Rectal smooth muscle tissue (tissue), 1 donor: Measurements from ENCODE around the gene MTR.
"Not testable (repeated sequence)": the region's sequence is repeated elsewhere in the genome, so short reads cannot be mapped to it uniquely, and the experiment has no call there.

Experiments
- H3K27ac ChIP-seq: one replicate; pipeline ENCODE4 v1.7.0; 2013; ENCODE audit warnings: low read depth, low read length, inconsistent platforms
- H3K27me3 ChIP-seq: one replicate; pipeline ENCODE4 v1.7.0; 2013; ENCODE audit warnings: low read length; ENCODE audit not compliant: control insufficient read depth, insufficient read depth
- H3K36me3 ChIP-seq: one replicate; pipeline ENCODE4 v1.7.0; 2013; ENCODE audit warnings: low read length; ENCODE audit not compliant: control insufficient read depth, insufficient read depth
- H3K4me1 ChIP-seq: one replicate; pipeline ENCODE4 v1.7.0; 2013; ENCODE audit warnings: low read length; ENCODE audit not compliant: control insufficient read depth, insufficient read depth
- H3K4me3 ChIP-seq: one replicate; pipeline ENCODE4 v1.7.0; 2013; ENCODE audit warnings: low read length
- H3K9ac ChIP-seq: one replicate; pipeline ENCODE4 v1.7.0; 2013; ENCODE audit warnings: low read length

Gene MTR

GRCh38 chr1:236841341-236841740, 46.2 kb downstream of the MTR start:
- Histone ChIP-seq H3K27me3 (no peaks in the 10 kb centered on the region), H3K27ac (no peak overlapping the region), H3K4me3 (no peak overlapping the region), H3K9ac (no peak overlapping the region), H3K36me3 (peaks cover 23% of the 10 kb centered on the region), H3K4me1 (peaks cover 4% of the 10 kb centered on the region)

GRCh38 chr1:236844499-236845271, 49.6 kb downstream of the MTR start:
- Histone ChIP-seq H3K9ac (no peak overlapping the region), H3K4me3 (no peak overlapping the region), H3K36me3 (peaks cover 8% of the 10 kb centered on the region), H3K27ac (peak overlapping the region; percentile 11), H3K4me1 (peaks cover 4% of the 10 kb centered on the region), H3K27me3 (no peaks in the 10 kb centered on the region)

- H3K36me3 ChIP-seq = peaks cover 4% of the 10 kb centered on the region
Observed at GRCh38 chr1:236845830-236846229, 50.7 kb downstream of the MTR start.

GRCh38 chr1:236848274-236848923, 53.3 kb downstream of the MTR start:
- Histone ChIP-seq H3K4me3 (no peak overlapping the region), H3K27me3 (no peaks in the 10 kb centered on the region), H3K9ac (no peak overlapping the region), H3K36me3 (peaks cover 4% of the 10 kb centered on the region), H3K27ac (no peak overlapping the region), H3K4me1 (peaks cover 4% of the 10 kb centered on the region)

More at GRCh38 chr1:236845830-236846229, 50.7 kb downstream of the MTR start:
- H3K27ac ChIP-seq = no peak overlapping the region
- H3K4me1 ChIP-seq = peaks cover 4% of the 10 kb centered on the region
- no peaks in the 10 kb centered on the region for H3K27me3 ChIP-seq
- H3K4me3 ChIP-seq = no peak overlapping the region
- no peak overlapping the region for H3K9ac ChIP-seq

- no peak overlapping the region for H3K9ac ChIP-seq
- no peak overlapping the region for H3K27ac ChIP-seq
- peaks cover 4% of the 10 kb centered on the region for H3K36me3 ChIP-seq
- H3K4me1 ChIP-seq = peaks cover 2% of the 10 kb centered on the region
- no peaks in the 10 kb centered on the region for H3K27me3 ChIP-seq
- H3K4me3 ChIP-seq = no peak overlapping the region
Observed at GRCh38 chr1:236850077-236850979, 55.2 kb downstream of the MTR start.

- Histone ChIP-seq H3K36me3 (peaks cover 4% of the 10 kb centered on the region), H3K27me3 (no peaks in the 10 kb centered on the region), H3K9ac (no peak overlapping the region), H3K27ac (no peak overlapping the region), H3K4me1 (peaks cover 2% of the 10 kb centered on the region), H3K4me3 (no peak overlapping the region)
Observed at GRCh38 chr1:236851871-236852270, 56.8 kb downstream of the MTR start.

- Histone ChIP-seq H3K4me1 (peaks cover 2% of the 10 kb centered on the region), H3K36me3 (no peaks in the 10 kb centered on the region), H3K27me3 (no peaks in the 10 kb centered on the region), H3K4me3 (no peak overlapping the region), H3K27ac (no peak overlapping the region), H3K9ac (no peak overlapping the region)
Observed at GRCh38 chr1:236853921-236854604, 59.0 kb downstream of the MTR start.

GRCh38 chr1:236854605-236854983, 59.5 kb downstream of the MTR start:
- H3K9ac ChIP-seq = no peak overlapping the region

GRCh38 chr1:236856649-236857048, 61.6 kb downstream of the MTR start:
- not testable (repeated sequence) for H3K27me3 ChIP-seq, H3K27ac ChIP-seq, H3K9ac ChIP-seq, H3K36me3 ChIP-seq, H3K4me3 ChIP-seq, H3K4me1 ChIP-seq

More at GRCh38 chr1:236854605-236854983, 59.5 kb downstream of the MTR start:
- H3K27me3 ChIP-seq = no peaks in the 10 kb centered on the region
- peaks cover 2% of the 10 kb centered on the region for H3K4me1 ChIP-seq
- no peaks in the 10 kb centered on the region for H3K36me3 ChIP-seq
- H3K4me3 ChIP-seq = no peak overlapping the region
- H3K27ac ChIP-seq = no peak overlapping the region

- no peak overlapping the region for H3K4me3 ChIP-seq
- no peaks in the 10 kb centered on the region for H3K27me3 ChIP-seq
- no peak overlapping the region for H3K27ac ChIP-seq
- H3K36me3 ChIP-seq = peaks cover 12% of the 10 kb centered on the region
- peaks cover 18% of the 10 kb centered on the region for H3K4me1 ChIP-seq
- H3K9ac ChIP-seq = no peak overlapping the region
Observed at GRCh38 chr1:236858165-236858564, 63.1 kb downstream of the MTR start.

- H3K27ac ChIP-seq = no peak overlapping the region
- no peaks in the 10 kb centered on the region for H3K27me3 ChIP-seq
- H3K4me3 ChIP-seq = no peak overlapping the region
- H3K36me3 ChIP-seq = peaks cover 18% of the 10 kb centered on the region
- no peak overlapping the region for H3K9ac ChIP-seq
- peaks cover 23% of the 10 kb centered on the region for H3K4me1 ChIP-seq
Observed at GRCh38 chr1:236860101-236860500, 65.0 kb downstream of the MTR start.

GRCh38 chr1:236860674-236861073, 65.6 kb downstream of the MTR start:
- Histone ChIP-seq H3K9ac (no peak overlapping the region), H3K4me1 (peaks cover 27% of the 10 kb centered on the region), H3K27ac (no peak overlapping the region)

More at GRCh38 chr1:236860674-236861073, 65.6 kb downstream of the MTR start:
- H3K27me3 ChIP-seq = no peaks in the 10 kb centered on the region
- H3K36me3 ChIP-seq = peaks cover 18% of the 10 kb centered on the region
- no peak overlapping the region for H3K4me3 ChIP-seq
